GM18505 (cell line): ENCODE data around the gene AGBL1.

ENCODE experiments used
- ATAC-seq: cut with Tn5 transposase; IDR thresholded peaks from one replicate; pipeline ENCODE4 v1.9.1; 2021; ENCODE audit not compliant: unreplicated experiment
- POLR2A ChIP-seq: IDR thresholded peaks from 4 replicates; pipeline ENCODE4 v1.6.1; 2011; ENCODE audit warnings: borderline replicate concordance; ENCODE audit not compliant: insufficient read depth, insufficient read length; ENCODE audit errors: extremely low read depth

The AGBL1 gene

GRCh38 chr15:86164232-86164898, 84.7 kb downstream of the AGBL1 start:
- no peak for TF ChIP-seq POLR2A
- no peak for ATAC-seq

- ATAC-seq, result no peak
- no peak for TF ChIP-seq POLR2A
Observed at GRCh38 chr15:86165265-86166211, 85.9 kb downstream of the AGBL1 start.

GRCh38 chr15:86167841-86168240, 88.2 kb downstream of the AGBL1 start:
- ATAC-seq, result no peak
- TF ChIP-seq POLR2A, result no peak

GRCh38 chr15:86178845-86179244, 99.2 kb downstream of the AGBL1 start:
- ATAC-seq, result no peak
- TF ChIP-seq POLR2A, result no peak

GRCh38 chr15:86183596-86184491, 104.2 kb downstream of the AGBL1 start:
- no peak for TF ChIP-seq POLR2A
- no peak for ATAC-seq

GRCh38 chr15:86193716-86194380, 114.2 kb downstream of the AGBL1 start:
- no peak for ATAC-seq

GRCh38 chr15:86197770-86198169, 118.1 kb downstream of the AGBL1 start:
- no peak for TF ChIP-seq POLR2A

More at GRCh38 chr15:86193716-86194380, 114.2 kb downstream of the AGBL1 start:
- no peak for TF ChIP-seq POLR2A

GRCh38 chr15:86199467-86200145, 119.9 kb downstream of the AGBL1 start:
- no peak for TF ChIP-seq POLR2A
- no peak for ATAC-seq

More at GRCh38 chr15:86197770-86198169, 118.1 kb downstream of the AGBL1 start:
- no peak for ATAC-seq

- ATAC-seq, result no peak
- TF ChIP-seq POLR2A, result no peak
Observed at GRCh38 chr15:86201313-86202008, 121.8 kb downstream of the AGBL1 start.

- ATAC-seq, result no peak
Observed at GRCh38 chr15:86203462-86203861, 123.8 kb downstream of the AGBL1 start.

GRCh38 chr15:86205096-86205495, 125.4 kb downstream of the AGBL1 start:
- no peak for ATAC-seq
- no peak for TF ChIP-seq POLR2A

More at GRCh38 chr15:86203462-86203861, 123.8 kb downstream of the AGBL1 start:
- TF ChIP-seq POLR2A, result no peak
